ENCODE data around the gene SIDT2. TPM values are rescaled to one million over a fixed set of nuclear protein-coding genes. Genes with fewer than 3 reads are reported as not detected.

Gene SIDT2
- total RNA-seq, 1 experiment from 2014 or later = 47.6 TPM

DNA sequence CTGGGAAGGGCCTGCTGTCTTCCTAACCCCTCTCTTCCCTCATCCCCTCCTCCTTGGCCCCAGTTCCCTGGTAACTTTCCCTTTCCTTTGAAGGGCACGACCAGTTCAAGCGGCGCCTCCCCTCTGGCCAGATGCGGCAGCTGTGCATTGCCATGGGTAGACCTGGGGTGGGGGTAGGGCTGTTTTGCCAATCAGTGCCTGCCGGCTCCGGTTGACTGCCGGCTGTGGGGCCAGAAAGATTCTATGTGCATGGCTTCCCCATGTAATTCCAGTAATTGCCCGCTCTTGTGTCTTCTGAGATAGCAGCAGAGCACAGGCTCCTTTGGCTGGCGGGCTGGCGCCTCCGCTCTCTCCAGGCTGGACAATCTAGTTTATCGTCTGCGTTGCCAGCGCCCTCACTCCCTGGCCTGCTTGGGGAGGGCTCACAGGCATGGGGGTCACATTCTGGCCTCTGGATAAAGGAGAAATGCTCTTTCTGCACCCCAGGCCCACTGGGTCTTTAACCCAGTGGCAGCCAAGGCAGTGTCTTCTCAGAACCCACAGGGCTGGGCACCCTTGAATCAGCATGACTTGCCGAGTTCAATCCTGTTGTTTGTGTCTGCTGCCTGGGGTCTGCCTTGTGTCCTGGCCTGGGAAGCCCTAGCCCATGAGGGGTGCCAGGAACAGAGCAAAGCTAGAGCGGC is 9.4 kb downstream of the SIDT2 start:
- CTCF ChIA-PET = no interaction called here
- no peak overlapping the region for H3K4me3 ChIP-seq (ENCODE audit: low read depth in 2 of 2, low read length in 2 of 2)
- ATAC-seq (no peak), DNase-seq (ENCODE audit: low read depth, low spot score) (no peak)
- H3K4me1 ChIP-seq (ENCODE audit: control insufficient read depth, insufficient read depth, low read length) = no peaks in the 10 kb centered on the region
- H3K27me3 ChIP-seq (ENCODE audit: control insufficient read depth, insufficient read depth, low read length) = no peaks in the 10 kb centered on the region
- no peak overlapping the region for H3K27ac ChIP-seq (ENCODE audit: low read length)
- in situ Hi-C loops (cut with HindIII; ENCODE audit: low pct_unique_long_range_greater_than_20kb, low sequenced_read_pairs) (no loop called here), intact Hi-C loops (cut with micrococcal nuclease; ENCODE audit: unreplicated experiment) (no loop called here)
- BruUV-seq (replicated peaks) = no TSS peak
- TF ChIP-seq, protein P1, sequence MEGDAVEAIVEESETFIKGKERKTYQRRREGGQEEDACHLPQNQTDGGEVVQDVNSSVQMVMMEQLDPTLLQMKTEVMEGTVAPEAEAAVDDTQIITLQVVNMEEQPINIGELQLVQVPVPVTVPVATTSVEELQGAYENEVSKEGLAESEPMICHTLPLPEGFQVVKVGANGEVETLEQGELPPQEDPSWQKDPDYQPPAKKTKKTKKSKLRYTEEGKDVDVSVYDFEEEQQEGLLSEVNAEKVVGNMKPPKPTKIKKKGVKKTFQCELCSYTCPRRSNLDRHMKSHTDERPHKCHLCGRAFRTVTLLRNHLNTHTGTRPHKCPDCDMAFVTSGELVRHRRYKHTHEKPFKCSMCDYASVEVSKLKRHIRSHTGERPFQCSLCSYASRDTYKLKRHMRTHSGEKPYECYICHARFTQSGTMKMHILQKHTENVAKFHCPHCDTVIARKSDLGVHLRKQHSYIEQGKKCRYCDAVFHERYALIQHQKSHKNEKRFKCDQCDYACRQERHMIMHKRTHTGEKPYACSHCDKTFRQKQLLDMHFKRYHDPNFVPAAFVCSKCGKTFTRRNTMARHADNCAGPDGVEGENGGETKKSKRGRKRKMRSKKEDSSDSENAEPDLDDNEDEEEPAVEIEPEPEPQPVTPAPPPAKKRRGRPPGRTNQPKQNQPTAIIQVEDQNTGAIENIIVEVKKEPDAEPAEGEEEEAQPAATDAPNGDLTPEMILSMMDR (IDR thresholded peaks at IDR 0.05) = no peak
- TF ChIP-seq SIN3A (IDR thresholded peaks at IDR 0.05; ENCODE audit: borderline replicate concordance, insufficient read depth, low read depth, low read length) (no peak), TCF7L2 (IDR thresholded peaks at IDR 0.05; ENCODE audit: low read depth, low read length) (no peak), POLR2AphosphoS5 (IDR thresholded peaks at IDR 0.05; ENCODE audit: low read depth, low read length) (no peak)
- TF ChIP-seq, protein P2, sequence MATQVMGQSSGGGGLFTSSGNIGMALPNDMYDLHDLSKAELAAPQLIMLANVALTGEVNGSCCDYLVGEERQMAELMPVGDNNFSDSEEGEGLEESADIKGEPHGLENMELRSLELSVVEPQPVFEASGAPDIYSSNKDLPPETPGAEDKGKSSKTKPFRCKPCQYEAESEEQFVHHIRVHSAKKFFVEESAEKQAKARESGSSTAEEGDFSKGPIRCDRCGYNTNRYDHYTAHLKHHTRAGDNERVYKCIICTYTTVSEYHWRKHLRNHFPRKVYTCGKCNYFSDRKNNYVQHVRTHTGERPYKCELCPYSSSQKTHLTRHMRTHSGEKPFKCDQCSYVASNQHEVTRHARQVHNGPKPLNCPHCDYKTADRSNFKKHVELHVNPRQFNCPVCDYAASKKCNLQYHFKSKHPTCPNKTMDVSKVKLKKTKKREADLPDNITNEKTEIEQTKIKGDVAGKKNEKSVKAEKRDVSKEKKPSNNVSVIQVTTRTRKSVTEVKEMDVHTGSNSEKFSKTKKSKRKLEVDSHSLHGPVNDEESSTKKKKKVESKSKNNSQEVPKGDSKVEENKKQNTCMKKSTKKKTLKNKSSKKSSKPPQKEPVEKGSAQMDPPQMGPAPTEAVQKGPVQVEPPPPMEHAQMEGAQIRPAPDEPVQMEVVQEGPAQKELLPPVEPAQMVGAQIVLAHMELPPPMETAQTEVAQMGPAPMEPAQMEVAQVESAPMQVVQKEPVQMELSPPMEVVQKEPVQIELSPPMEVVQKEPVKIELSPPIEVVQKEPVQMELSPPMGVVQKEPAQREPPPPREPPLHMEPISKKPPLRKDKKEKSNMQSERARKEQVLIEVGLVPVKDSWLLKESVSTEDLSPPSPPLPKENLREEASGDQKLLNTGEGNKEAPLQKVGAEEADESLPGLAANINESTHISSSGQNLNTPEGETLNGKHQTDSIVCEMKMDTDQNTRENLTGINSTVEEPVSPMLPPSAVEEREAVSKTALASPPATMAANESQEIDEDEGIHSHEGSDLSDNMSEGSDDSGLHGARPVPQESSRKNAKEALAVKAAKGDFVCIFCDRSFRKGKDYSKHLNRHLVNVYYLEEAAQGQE (IDR thresholded peaks at IDR 0.05; ENCODE audit: insufficient read depth in 1 of 2, low read depth in 2 of 2, low read length in 1 of 2) = no peak
- H3K36me3 ChIP-seq (ENCODE audit: control insufficient read depth, insufficient read depth, low read length) = no peaks in the 10 kb centered on the region
- no peaks in the 10 kb centered on the region for H3K9me3 ChIP-seq (ENCODE audit: control insufficient read depth, insufficient read depth, low read depth, low read length)
- POLR2A ChIA-PET = no interaction called here

DNA sequence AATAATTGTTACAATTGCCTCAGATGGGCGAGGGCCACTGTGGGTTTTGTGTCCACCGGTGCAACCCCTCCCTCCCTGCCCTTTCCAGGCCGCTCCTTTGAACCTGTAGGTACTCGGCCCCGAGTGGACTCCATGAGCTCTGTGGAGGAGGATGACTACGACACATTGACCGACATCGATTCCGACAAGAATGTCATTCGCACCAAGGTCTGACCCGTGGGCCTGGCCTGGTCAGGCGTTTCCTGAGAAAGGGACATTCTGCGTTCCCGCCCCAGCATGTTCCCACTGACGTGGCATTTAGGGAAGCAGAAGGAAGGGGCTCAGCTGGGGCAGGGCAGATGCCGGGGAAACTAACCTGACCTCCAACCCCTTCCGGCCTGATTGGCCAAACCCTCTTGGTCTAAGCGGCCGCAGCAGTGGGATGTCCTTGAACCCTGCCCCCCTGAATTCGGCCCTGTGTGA is 10.1 kb downstream of the SIDT2 start:
- in situ Hi-C loops (cut with HindIII; ENCODE audit: low pct_unique_long_range_greater_than_20kb, low sequenced_read_pairs) = no loop called here
- POLR2A ChIA-PET = no interaction called here

More for the DNA sequence above, 10.1 kb downstream of the SIDT2 start:
- H3K4me1 ChIP-seq (ENCODE audit: control insufficient read depth, insufficient read depth, low read length) = no peaks in the 10 kb centered on the region
- no peaks in the 10 kb centered on the region for H3K9me3 ChIP-seq (ENCODE audit: control insufficient read depth, insufficient read depth, low read depth, low read length)
- intact Hi-C loops (cut with micrococcal nuclease; ENCODE audit: unreplicated experiment) = no loop called here
- ATAC-seq (no peak), DNase-seq (ENCODE audit: low read depth, low spot score) (no peak)
- H3K27ac ChIP-seq (ENCODE audit: low read length) = no peak overlapping the region
- H3K36me3 ChIP-seq (ENCODE audit: control insufficient read depth, insufficient read depth, low read length) = no peaks in the 10 kb centered on the region
- TF ChIP-seq, protein P1 (IDR thresholded peaks at IDR 0.05) = no peak
- TF ChIP-seq TCF7L2 (IDR thresholded peaks at IDR 0.05; ENCODE audit: low read depth, low read length) (no peak), SIN3A (IDR thresholded peaks at IDR 0.05; ENCODE audit: borderline replicate concordance, insufficient read depth, low read depth, low read length) (no peak)
- CTCF ChIA-PET = no interaction called here
- no peak overlapping the region for H3K4me3 ChIP-seq (ENCODE audit: low read depth in 2 of 2, low read length in 2 of 2)
- no peaks in the 10 kb centered on the region for H3K27me3 ChIP-seq (ENCODE audit: control insufficient read depth, insufficient read depth, low read length)
- no TSS peak for BruUV-seq (replicated peaks)

Measured in Panc1 (cell line).